HEK293 (cell line): ENCODE results near the gene WASHC4.

Source experiments
- FEZF1 ChIP-seq: fragments of 450-650 bp; formaldehyde crosslinking; IDR thresholded peaks from 2 replicates; pipeline ENCODE4 v1.5.1; 2016; ENCODE audit warnings: missing biosample characterization, missing genetic modification characterization
- HOXA7 ChIP-seq: sonication (generic); formaldehyde crosslinking; IDR thresholded peaks from 2 replicates; pipeline ENCODE4 v1.8.1; 2022; ENCODE audit warnings: missing genetic modification reagents, borderline replicate concordance
- SALL2 ChIP-seq: fragments of 450-650 bp; formaldehyde crosslinking; IDR thresholded peaks from 2 replicates; pipeline ENCODE4 v1.5.0; 2017; ENCODE audit warnings: missing biosample characterization, mild to moderate bottlenecking, missing genetic modification characterization, borderline replicate concordance
- SP3 ChIP-seq: fragments of 450-650 bp; formaldehyde crosslinking; IDR thresholded peaks from 2 replicates; pipeline ENCODE4 v1.5.1; 2016; ENCODE audit warnings: missing biosample characterization, missing genetic modification characterization
- SP7 ChIP-seq: fragments of 450-650 bp; formaldehyde crosslinking; IDR thresholded peaks from 2 replicates; pipeline ENCODE4 v1.5.1; 2016; ENCODE audit warnings: missing biosample characterization, missing genetic modification characterization
- TRIM28 ChIP-seq: IDR thresholded peaks from 2 replicates; pipeline ENCODE4 v1.6.1; 2011; ENCODE audit warnings: low read length, control low read depth, borderline replicate concordance
- YY1 ChIP-seq: fragments of 450-650 bp; formaldehyde crosslinking; IDR thresholded peaks from 2 replicates; pipeline ENCODE4 v1.5.1; 2018; ENCODE audit warnings: missing biosample characterization, missing genetic modification characterization
- ZBTB1 ChIP-seq: fragments of 450-650 bp; formaldehyde crosslinking; IDR thresholded peaks from 2 replicates; pipeline ENCODE4 v1.5.1; 2016; ENCODE audit warnings: missing biosample characterization, missing genetic modification characterization
- ZBTB17 ChIP-seq: fragments of 450-650 bp; formaldehyde crosslinking; IDR thresholded peaks from 2 replicates; pipeline ENCODE4 v1.5.1; 2016; ENCODE audit warnings: missing biosample characterization, missing genetic modification characterization
- ZFP69B ChIP-seq: fragments of 450-650 bp; formaldehyde crosslinking; IDR thresholded peaks from 2 replicates; pipeline ENCODE4 v1.5.1; 2016; ENCODE audit warnings: missing biosample characterization, missing genetic modification characterization
- ZNF112 ChIP-seq: fragments of 450-650 bp; formaldehyde crosslinking; IDR thresholded peaks from 2 replicates; pipeline ENCODE4 v1.5.0; 2017; ENCODE audit warnings: missing biosample characterization, missing genetic modification characterization
- ZNF169 ChIP-seq: fragments of 450-650 bp; formaldehyde crosslinking; IDR thresholded peaks from 2 replicates; pipeline ENCODE4 v1.5.1; 2016; ENCODE audit warnings: missing biosample characterization, missing genetic modification characterization
- ZNF19 ChIP-seq: fragments of 450-650 bp; formaldehyde crosslinking; IDR thresholded peaks from 2 replicates; pipeline ENCODE4; 2016; ENCODE audit warnings: missing biosample characterization, missing genetic modification characterization, low read depth
- ZNF274 ChIP-seq, 2 experiments: fragments of 200-500 bp in 1 of 2; fragments of 450-650 bp in 1 of 2; sonication (Bioruptor generic) in 1 of 2; formaldehyde crosslinking in 1 of 2; IDR thresholded peaks; 2 replicates each; pipeline versions ENCODE4 v1.5.1 to v1.6.1; 2014 to 2016; ENCODE audit warnings: borderline replicate concordance in 1 of 2, inconsistent platforms in 1 of 2, low read length in 1 of 2, missing biosample characterization in 1 of 2, missing genetic modification characterization in 1 of 2
- ZNF324 ChIP-seq: fragments of 450-650 bp; formaldehyde crosslinking; IDR thresholded peaks from 2 replicates; pipeline ENCODE4 v1.5.1; 2016; ENCODE audit warnings: missing biosample characterization, missing genetic modification characterization
- ZNF416 ChIP-seq: fragments of 450-650 bp; formaldehyde crosslinking; IDR thresholded peaks from 2 replicates; pipeline ENCODE4 v1.5.1; 2016; ENCODE audit warnings: missing biosample characterization, missing genetic modification characterization
- ZNF426 ChIP-seq: fragments of 450-650 bp; formaldehyde crosslinking; IDR thresholded peaks from 2 replicates; pipeline ENCODE4 v1.5.1; 2017; ENCODE audit warnings: missing biosample characterization, missing genetic modification characterization, mild to moderate bottlenecking, inconsistent platforms, moderate library complexity
- ZNF473 ChIP-seq: fragments of 450-650 bp; formaldehyde crosslinking; IDR thresholded peaks from 2 replicates; pipeline ENCODE4 v1.5.1; 2017; ENCODE audit warnings: missing biosample characterization, missing genetic modification characterization
- ZNF501 ChIP-seq: fragments of 450-650 bp; formaldehyde crosslinking; IDR thresholded peaks from 2 replicates; pipeline ENCODE4 v1.5.1; 2016; ENCODE audit warnings: missing biosample characterization, missing genetic modification characterization
- ZNF521 ChIP-seq: fragments of 450-650 bp; formaldehyde crosslinking; IDR thresholded peaks from 2 replicates; pipeline ENCODE4 v1.5.1; 2017; ENCODE audit warnings: missing biosample characterization, mild to moderate bottlenecking, missing genetic modification characterization
- ZNF555 ChIP-seq: fragments of 450-650 bp; formaldehyde crosslinking; conservative IDR thresholded peaks from 2 replicates; pipeline ENCODE4 v1.5.1; 2017; ENCODE audit warnings: missing biosample characterization, mild to moderate bottlenecking, missing genetic modification characterization, inconsistent platforms
- ZNF561 ChIP-seq: fragments of 450-650 bp; IDR thresholded peaks from 2 replicates; pipeline ENCODE4 v1.5.1; 2018; ENCODE audit warnings: missing biosample characterization, missing genetic modification characterization, borderline replicate concordance
- ZNF670 ChIP-seq: fragments of 450-650 bp; formaldehyde crosslinking; IDR thresholded peaks from 2 replicates; pipeline ENCODE4 v1.5.1; 2016; ENCODE audit warnings: missing biosample characterization, missing genetic modification characterization, low read depth
- ZNF677 ChIP-seq: fragments of 450-650 bp; IDR thresholded peaks from 2 replicates; pipeline ENCODE4 v1.5.0; 2018; ENCODE audit warnings: missing biosample characterization, mild to moderate bottlenecking, missing genetic modification characterization, moderate library complexity
- ZNF707 ChIP-seq: fragments of 450-650 bp; formaldehyde crosslinking; IDR thresholded peaks from 2 replicates; pipeline ENCODE4 v1.5.1; 2016; ENCODE audit warnings: missing biosample characterization, missing genetic modification characterization
- ZNF776 ChIP-seq: fragments of 450-650 bp; formaldehyde crosslinking; IDR thresholded peaks from 2 replicates; pipeline ENCODE4 v1.5.0; 2017; ENCODE audit warnings: missing biosample characterization, missing genetic modification characterization, borderline replicate concordance
- ZSCAN16 ChIP-seq: fragments of 450-650 bp; formaldehyde crosslinking; IDR thresholded peaks from 2 replicates; pipeline ENCODE4 v1.5.1; 2016; ENCODE audit warnings: missing biosample characterization, missing genetic modification characterization
- TF ChIP-seq, protein P1 (sequence below): fragments of 450-650 bp; formaldehyde crosslinking; IDR thresholded peaks from 2 replicates; pipeline ENCODE4 v1.5.1; 2016; ENCODE audit warnings: missing biosample characterization, missing genetic modification characterization
- TF ChIP-seq, protein P2 (sequence below): fragments of 450-650 bp; formaldehyde crosslinking; IDR thresholded peaks from 2 replicates; pipeline ENCODE4 v1.5.1; 2016; ENCODE audit warnings: missing biosample characterization, missing genetic modification characterization
- TF ChIP-seq, protein P3 (sequence below): fragments of 450-650 bp; formaldehyde crosslinking; IDR thresholded peaks from 2 replicates; pipeline ENCODE4 v1.5.1; 2016; ENCODE audit warnings: missing biosample characterization, missing genetic modification characterization
- TF ChIP-seq, protein P4 (sequence below): fragments of 450-650 bp; formaldehyde crosslinking; IDR thresholded peaks from 2 replicates; pipeline ENCODE4 v1.5.1; 2016; ENCODE audit warnings: missing biosample characterization, missing genetic modification characterization

The WASHC4 gene

DNA sequence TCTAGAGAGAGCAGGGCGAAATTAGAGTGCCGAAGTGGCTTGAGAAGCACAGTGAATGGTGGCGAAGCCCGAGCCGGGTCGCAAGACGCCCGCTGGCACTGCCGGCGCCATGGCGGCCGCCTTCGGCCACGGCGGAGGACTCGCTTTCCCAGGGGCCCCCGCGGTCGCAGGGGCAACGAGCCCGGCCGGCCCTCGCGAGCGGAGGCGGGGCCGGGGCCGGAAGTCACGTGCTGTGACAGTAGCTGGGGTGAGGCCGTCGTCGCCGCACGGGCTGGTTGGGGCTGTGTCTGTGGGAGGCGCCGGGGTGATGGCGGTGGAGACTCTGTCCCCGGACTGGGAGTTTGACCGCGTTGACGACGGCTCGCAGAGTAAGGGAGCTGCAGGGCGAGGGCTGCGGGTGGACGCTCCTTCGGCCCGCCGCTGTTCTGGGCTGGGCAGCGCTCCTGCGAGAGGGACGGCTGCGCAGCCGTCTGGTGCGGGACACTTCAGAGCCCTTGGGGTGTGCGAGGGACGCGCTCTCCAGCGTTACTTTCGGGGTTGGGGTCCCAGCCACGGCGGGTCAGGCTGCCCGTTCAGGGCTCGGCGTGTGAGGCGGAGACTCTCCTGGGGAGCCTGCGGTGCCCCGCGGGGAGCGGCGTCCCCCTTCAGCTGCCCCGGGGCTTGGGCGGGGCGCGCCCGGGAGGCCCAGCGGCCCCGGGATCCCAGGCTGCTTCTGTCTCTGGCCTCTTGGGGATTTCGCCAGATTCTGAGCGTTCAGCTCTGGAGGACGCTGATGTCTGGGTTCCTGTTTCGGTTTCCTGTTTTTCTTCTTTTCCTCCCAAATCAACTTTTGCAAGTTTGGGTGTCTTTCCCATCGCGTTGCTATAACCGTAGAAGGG, at the start of gene WASHC4 (continued):
- TF ChIP-seq ZNF324 (tag by site-specific recombination): peak; percentile 64
- TF ChIP-seq HOXA7 (CRISPR knock-in tag): no peak
- no peak for TF ChIP-seq ZSCAN16 (tag by site-specific recombination)
- 0 out of 2 replicates have a peak, but pooled peaks have one; percentile 61 for TF ChIP-seq ZBTB1 (tag by site-specific recombination)
- no peak for TF ChIP-seq ZNF274 (IDR thresholded peaks at IDR 0.05; ENCODE audit: low read length)
- no peak for TF ChIP-seq ZNF274 (tag by site-specific recombination; IDR thresholded peaks at IDR 0.05; ENCODE audit: borderline replicate concordance)
- TF ChIP-seq TRIM28: no peak
- no peak for TF ChIP-seq ZNF670
- TF ChIP-seq ZFP69B (tag by site-specific recombination): peak; percentile 44; the same call in 1 of the 2 replicates
- TF ChIP-seq ZNF426: no peak
- peak; percentile 86 for TF ChIP-seq SP7 (tag by site-specific recombination)
- TF ChIP-seq ZBTB17 (tag by site-specific recombination): peak; percentile 95
- TF ChIP-seq ZNF501: peak; percentile 94
- no peak for TF ChIP-seq ZNF112
- TF ChIP-seq, protein P1, sequence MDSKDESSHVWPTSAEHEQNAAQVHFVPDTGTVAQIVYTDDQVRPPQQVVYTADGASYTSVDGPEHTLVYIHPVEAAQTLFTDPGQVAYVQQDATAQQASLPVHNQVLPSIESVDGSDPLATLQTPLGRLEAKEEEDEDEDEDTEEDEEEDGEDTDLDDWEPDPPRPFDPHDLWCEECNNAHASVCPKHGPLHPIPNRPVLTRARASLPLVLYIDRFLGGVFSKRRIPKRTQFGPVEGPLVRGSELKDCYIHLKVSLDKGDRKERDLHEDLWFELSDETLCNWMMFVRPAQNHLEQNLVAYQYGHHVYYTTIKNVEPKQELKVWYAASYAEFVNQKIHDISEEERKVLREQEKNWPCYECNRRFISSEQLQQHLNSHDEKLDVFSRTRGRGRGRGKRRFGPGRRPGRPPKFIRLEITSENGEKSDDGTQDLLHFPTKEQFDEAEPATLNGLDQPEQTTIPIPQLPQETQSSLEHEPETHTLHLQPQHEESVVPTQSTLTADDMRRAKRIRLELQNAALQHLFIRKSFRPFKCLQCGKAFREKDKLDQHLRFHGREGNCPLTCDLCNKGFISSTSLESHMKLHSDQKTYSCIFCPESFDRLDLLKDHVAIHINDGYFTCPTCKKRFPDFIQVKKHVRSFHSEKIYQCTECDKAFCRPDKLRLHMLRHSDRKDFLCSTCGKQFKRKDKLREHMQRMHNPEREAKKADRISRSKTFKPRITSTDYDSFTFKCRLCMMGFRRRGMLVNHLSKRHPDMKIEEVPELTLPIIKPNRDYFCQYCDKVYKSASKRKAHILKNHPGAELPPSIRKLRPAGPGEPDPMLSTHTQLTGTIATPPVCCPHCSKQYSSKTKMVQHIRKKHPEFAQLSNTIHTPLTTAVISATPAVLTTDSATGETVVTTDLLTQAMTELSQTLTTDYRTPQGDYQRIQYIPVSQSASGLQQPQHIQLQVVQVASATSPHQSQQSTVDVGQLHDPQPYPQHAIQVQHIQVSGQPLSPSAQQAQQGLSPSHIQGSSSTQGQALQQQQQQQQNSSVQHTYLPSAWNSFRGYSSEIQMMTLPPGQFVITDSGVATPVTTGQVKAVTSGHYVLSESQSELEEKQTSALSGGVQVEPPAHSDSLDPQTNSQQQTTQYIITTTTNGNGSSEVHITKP (tag by site-specific recombination): peak; percentile 34; the same call in 1 of the 2 replicates
- no peak for TF ChIP-seq SALL2 (tag by site-specific recombination)
- TF ChIP-seq YY1 (tag by site-specific recombination): peak; percentile 83
- TF ChIP-seq ZNF776: no peak
- no peak for TF ChIP-seq ZNF677
- TF ChIP-seq, protein P2, sequence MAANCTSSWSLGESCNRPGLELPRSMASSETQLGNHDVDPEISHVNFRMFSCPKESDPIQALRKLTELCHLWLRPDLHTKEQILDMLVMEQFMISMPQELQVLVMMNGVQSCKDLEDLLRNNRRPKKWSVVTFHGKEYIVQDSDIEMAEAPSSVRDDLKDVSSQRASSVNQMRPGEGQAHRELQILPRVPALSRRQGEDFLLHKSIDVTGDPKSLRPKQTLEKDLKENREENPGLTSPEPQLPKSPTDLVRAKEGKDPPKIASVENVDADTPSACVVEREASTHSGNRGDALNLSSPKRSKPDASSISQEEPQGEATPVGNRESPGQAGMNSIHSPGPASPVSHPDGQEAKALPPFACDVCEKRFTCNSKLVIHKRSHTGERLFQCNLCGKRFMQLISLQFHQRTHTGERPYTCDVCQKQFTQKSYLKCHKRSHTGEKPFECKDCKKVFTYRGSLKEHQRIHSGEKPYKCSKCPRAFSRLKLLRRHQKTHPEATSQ (tag by site-specific recombination): peak; percentile 96
- TF ChIP-seq, protein P3, sequence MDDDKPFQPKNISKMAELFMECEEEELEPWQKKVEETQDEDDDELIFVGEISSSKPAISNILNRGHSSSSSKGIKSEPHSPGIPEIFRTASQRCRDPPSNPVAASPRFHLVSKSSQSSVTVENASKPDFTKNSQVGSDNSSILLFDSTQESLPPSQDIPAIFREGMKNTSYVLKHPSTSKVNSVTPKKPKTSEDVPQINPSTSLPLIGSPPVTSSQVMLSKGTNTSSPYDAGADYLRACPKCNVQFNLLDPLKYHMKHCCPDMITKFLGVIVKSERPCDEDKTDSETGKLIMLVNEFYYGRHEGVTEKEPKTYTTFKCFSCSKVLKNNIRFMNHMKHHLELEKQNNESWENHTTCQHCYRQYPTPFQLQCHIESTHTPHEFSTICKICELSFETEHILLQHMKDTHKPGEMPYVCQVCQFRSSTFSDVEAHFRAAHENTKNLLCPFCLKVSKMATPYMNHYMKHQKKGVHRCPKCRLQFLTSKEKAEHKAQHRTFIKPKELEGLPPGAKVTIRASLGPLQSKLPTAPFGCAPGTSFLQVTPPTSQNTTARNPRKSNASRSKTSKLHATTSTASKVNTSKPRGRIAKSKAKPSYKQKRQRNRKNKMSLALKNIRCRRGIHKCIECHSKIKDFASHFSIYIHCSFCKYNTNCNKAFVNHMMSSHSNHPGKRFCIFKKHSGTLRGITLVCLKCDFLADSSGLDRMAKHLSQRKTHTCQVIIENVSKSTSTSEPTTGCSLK: no peak
- peak; percentile 52 for TF ChIP-seq ZNF561 (tag by site-specific recombination)
- TF ChIP-seq FEZF1 (tag by site-specific recombination): no peak
- TF ChIP-seq ZNF416 (tag by site-specific recombination): no peak
- no peak for TF ChIP-seq ZNF707 (tag by site-specific recombination)
- TF ChIP-seq ZNF521 (tag by site-specific recombination): no peak
- no peak for TF ChIP-seq ZNF473 (tag by site-specific recombination)
- no peak for TF ChIP-seq ZNF555
- peak; percentile 79 for TF ChIP-seq SP3 (tag by site-specific recombination)
- TF ChIP-seq, protein P4, sequence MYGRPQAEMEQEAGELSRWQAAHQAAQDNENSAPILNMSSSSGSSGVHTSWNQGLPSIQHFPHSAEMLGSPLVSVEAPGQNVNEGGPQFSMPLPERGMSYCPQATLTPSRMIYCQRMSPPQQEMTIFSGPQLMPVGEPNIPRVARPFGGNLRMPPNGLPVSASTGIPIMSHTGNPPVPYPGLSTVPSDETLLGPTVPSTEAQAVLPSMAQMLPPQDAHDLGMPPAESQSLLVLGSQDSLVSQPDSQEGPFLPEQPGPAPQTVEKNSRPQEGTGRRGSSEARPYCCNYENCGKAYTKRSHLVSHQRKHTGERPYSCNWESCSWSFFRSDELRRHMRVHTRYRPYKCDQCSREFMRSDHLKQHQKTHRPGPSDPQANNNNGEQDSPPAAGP (tag by site-specific recombination): no peak; the same call in 1 of the 2 replicates
- TF ChIP-seq ZNF169 (tag by site-specific recombination): no peak
- no peak for TF ChIP-seq ZNF19 (tag by site-specific recombination)
